ENCODE data around the gene MAPRE2. TPM values are rescaled to one million over a fixed set of nuclear protein-coding genes. Genes with fewer than 3 reads are reported as not detected.
A peak's percentile ranks its signal among the peaks of the same experiment; 100 is the strongest.

The MAPRE2 gene
- total and polyA plus RNA-seq, 2 experiments from 2014 or later = 11.2 to 16.1 TPM

GRCh38 chr18:35097195-35097594, 56.0 kb downstream of the MAPRE2 start:
- Histone ChIP-seq H3K4me3 (no peak overlapping the region), H3F3A (ENCODE audit: insufficient read depth) (peaks cover 11% of the 10 kb centered on the region), H3K27me3 (replicated peaks; ENCODE audit: insufficient read depth) (no peaks in the 10 kb centered on the region), H3K9me2 (ENCODE audit: insufficient read depth) (peaks cover 6% of the 10 kb centered on the region; the same call in 1 of the 2 replicates), H3K36me3 (ENCODE audit: low read depth) (no peaks in the 10 kb centered on the region), H3K9me3 (ENCODE audit: low read depth) (no peaks in the 10 kb centered on the region), H4K20me1 (ENCODE audit: insufficient read depth) (no peaks in the 10 kb centered on the region), H3K4me2 (ENCODE audit: unreplicated experiment) (no peak overlapping the region), H3K4me1 (ENCODE audit: insufficient read depth) (peaks cover 6% of the 10 kb centered on the region), H3K27ac (no peak overlapping the region), H3K9ac (no peak overlapping the region), H3K79me2 (ENCODE audit: insufficient read depth) (no peaks in the 10 kb centered on the region), H2AFZ (no peak overlapping the region)
- no peak for DNase-seq
- WGBS, 2 experiments (ENCODE audit: low coverage in 1 of 2, low lambda C conversion rate in 2 of 2, missing lambda C conversion rate in 2 of 2) = 68 to 69% methylated on average over 5 of the region's 5 CpGs
- in situ Hi-C loops (cut with MboI) = no loop called here
- TF ChIP-seq EZH2phosphoT487 (IDR thresholded peaks at IDR 0.05; ENCODE audit: insufficient read depth, low read depth) = no peak
- TF ChIP-seq EZH2 (IDR thresholded peaks at IDR 0.05; ENCODE audit: insufficient read depth, poor library complexity, severe bottlenecking) = no peak

GRCh38 chr18:35097763-35098162, 56.5 kb downstream of the MAPRE2 start:
- Histone ChIP-seq H3K9ac (no peak overlapping the region), H3K4me3 (no peak overlapping the region), H3K4me2 (ENCODE audit: unreplicated experiment) (no peak overlapping the region), H3K27me3 (replicated peaks; ENCODE audit: insufficient read depth) (no peaks in the 10 kb centered on the region), H3K9me2 (ENCODE audit: insufficient read depth) (peaks cover 6% of the 10 kb centered on the region; the same call in 1 of the 2 replicates), H2AFZ (no peak overlapping the region), H3K9me3 (ENCODE audit: low read depth) (no peaks in the 10 kb centered on the region), H3K36me3 (ENCODE audit: low read depth) (no peaks in the 10 kb centered on the region), H4K20me1 (ENCODE audit: insufficient read depth) (no peaks in the 10 kb centered on the region), H3K4me1 (ENCODE audit: insufficient read depth) (peaks cover 6% of the 10 kb centered on the region), H3K79me2 (ENCODE audit: insufficient read depth) (no peaks in the 10 kb centered on the region), H3K27ac (no peak overlapping the region), H3F3A (ENCODE audit: insufficient read depth) (peaks cover 11% of the 10 kb centered on the region)
- TF ChIP-seq EZH2 (IDR thresholded peaks at IDR 0.05; ENCODE audit: insufficient read depth, poor library complexity, severe bottlenecking) (no peak), EZH2phosphoT487 (IDR thresholded peaks at IDR 0.05; ENCODE audit: insufficient read depth, low read depth) (no peak)
- in situ Hi-C loops (cut with MboI) = no loop called here
- no peak for DNase-seq
- WGBS, 2 experiments (ENCODE audit: low coverage in 1 of 2, low lambda C conversion rate in 2 of 2, missing lambda C conversion rate in 2 of 2) = 94 to 100% methylated on average over 2 of the region's 2 CpGs

GRCh38 chr18:35099911-35100310, 58.7 kb downstream of the MAPRE2 start:
- Histone ChIP-seq H3K9me3 (ENCODE audit: low read depth) (no peaks in the 10 kb centered on the region), H3K27me3 (replicated peaks; ENCODE audit: insufficient read depth) (no peaks in the 10 kb centered on the region), H4K20me1 (ENCODE audit: insufficient read depth) (no peaks in the 10 kb centered on the region), H3F3A (ENCODE audit: insufficient read depth) (peaks cover 11% of the 10 kb centered on the region), H3K79me2 (ENCODE audit: insufficient read depth) (no peaks in the 10 kb centered on the region), H3K9me2 (ENCODE audit: insufficient read depth) (peaks cover 10% of the 10 kb centered on the region; the same call in 1 of the 2 replicates), H3K4me1 (ENCODE audit: insufficient read depth) (peaks cover 6% of the 10 kb centered on the region), H2AFZ (no peak overlapping the region), H3K27ac (no peak overlapping the region), H3K4me2 (ENCODE audit: unreplicated experiment) (no peak overlapping the region), H3K9ac (no peak overlapping the region), H3K36me3 (ENCODE audit: low read depth) (no peaks in the 10 kb centered on the region), H3K4me3 (no peak overlapping the region)
- peak; percentile 44 for DNase-seq
- TF ChIP-seq EZH2phosphoT487 (IDR thresholded peaks at IDR 0.05; ENCODE audit: insufficient read depth, low read depth) = no peak
- TF ChIP-seq EZH2 (IDR thresholded peaks at IDR 0.05; ENCODE audit: insufficient read depth, poor library complexity, severe bottlenecking) = no peak
- in situ Hi-C loops (cut with MboI) = no loop called here

- WGBS, 2 experiments (ENCODE audit: low coverage in 1 of 2, low lambda C conversion rate in 2 of 2, missing lambda C conversion rate in 2 of 2) = 96 to 97% methylated on average over 5 of the region's 5 CpGs
- Histone ChIP-seq H3K27ac (no peak overlapping the region), H3K27me3 (replicated peaks; ENCODE audit: insufficient read depth) (no peaks in the 10 kb centered on the region), H3K9me2 (ENCODE audit: insufficient read depth) (peaks cover 4% of the 10 kb centered on the region; the same call in 1 of the 2 replicates), H3K4me3 (no peak overlapping the region), H3K4me2 (ENCODE audit: unreplicated experiment) (no peak overlapping the region), H2AFZ (no peak overlapping the region), H3K9ac (no peak overlapping the region), H3K4me1 (ENCODE audit: insufficient read depth) (peaks cover 6% of the 10 kb centered on the region), H3K9me3 (ENCODE audit: low read depth) (no peaks in the 10 kb centered on the region), H3K79me2 (ENCODE audit: insufficient read depth) (no peaks in the 10 kb centered on the region), H3K36me3 (ENCODE audit: low read depth) (no peaks in the 10 kb centered on the region), H3F3A (ENCODE audit: insufficient read depth) (no peaks in the 10 kb centered on the region), H4K20me1 (ENCODE audit: insufficient read depth) (no peaks in the 10 kb centered on the region)
- in situ Hi-C loops (cut with MboI) = no loop called here
- DNase-seq = no peak
- TF ChIP-seq EZH2 (IDR thresholded peaks at IDR 0.05; ENCODE audit: insufficient read depth, poor library complexity, severe bottlenecking) (no peak), EZH2phosphoT487 (IDR thresholded peaks at IDR 0.05; ENCODE audit: insufficient read depth, low read depth) (no peak)
These were observed 63.3 kb downstream of the MAPRE2 start for GRCh38 chr18:35104391-35105051.
